GM19025 (cell line): ENCODE data around the gene USP11.

Source experiments
- ATAC-seq: cut with Tn5 transposase; IDR thresholded peaks from one replicate; pipeline ENCODE4 v1.9.1; 2021; ENCODE audit warnings: mild to moderate bottlenecking, low read depth, moderate library complexity; ENCODE audit not compliant: unreplicated experiment

Gene USP11

GRCh38 chrX:47232803-47233332, at the start of gene USP11:
TSS of gene USP11 (plus strand) at chrX:47233009. CDS start at chrX:47233044, 35 bp downstream.
- no peak for ATAC-seq

- no peak for ATAC-seq
Measured at GRCh38 chrX:47184486-47184885, 48.3 kb upstream of the USP11 start.

GRCh38 chrX:47185241-47185640, 47.6 kb upstream of the USP11 start:
- no peak for ATAC-seq

- no peak for ATAC-seq
Measured at GRCh38 chrX:47186096-47186740, 46.6 kb upstream of the USP11 start.

- ATAC-seq: no peak
Measured at GRCh38 chrX:47187106-47187677, 45.6 kb upstream of the USP11 start.

- no peak for ATAC-seq
Measured at GRCh38 chrX:47189906-47190305, 42.9 kb upstream of the USP11 start.

GRCh38 chrX:47190445-47191269, 42.2 kb upstream of the USP11 start:
- ATAC-seq: peak; percentile 62

GRCh38 chrX:47191331-47191730, 41.5 kb upstream of the USP11 start:
- ATAC-seq: no peak

GRCh38 chrX:47191806-47192401, 40.9 kb upstream of the USP11 start:
- ATAC-seq: no peak

GRCh38 chrX:47193475-47194193, 39.2 kb upstream of the USP11 start, which contains the start of gene UBA1:
TSS of gene UBA1 (plus strand) at chrX:47193829. CDS start at chrX:47198803, 4,974 bp downstream.
- peak; percentile 49 for ATAC-seq

- ATAC-seq: no peak
Measured at GRCh38 chrX:47194194-47194787, 38.5 kb upstream of the USP11 start.

- no peak for ATAC-seq
Measured at GRCh38 chrX:47196098-47196497, 36.7 kb upstream of the USP11 start.

- no peak for ATAC-seq
Measured at GRCh38 chrX:47197526-47197925, 35.3 kb upstream of the USP11 start.

GRCh38 chrX:47198026-47198686, 34.7 kb upstream of the USP11 start:
- ATAC-seq: no peak

- no peak for ATAC-seq
Measured at GRCh38 chrX:47198687-47199080, 34.1 kb upstream of the USP11 start.

- ATAC-seq: no peak
Measured at GRCh38 chrX:47199286-47199685, 33.5 kb upstream of the USP11 start.

GRCh38 chrX:47200385-47201150, 32.2 kb upstream of the USP11 start:
- no peak for ATAC-seq

- no peak for ATAC-seq
Measured at GRCh38 chrX:47201345-47201944, 31.4 kb upstream of the USP11 start.
